Adrenal gland (tissue), 19 donors: ENCODE data around the gene CCDC196. TPM values are rescaled to one million over a fixed set of nuclear protein-coding genes. Genes with fewer than 3 reads are reported as not detected.

Experiments
- DNase-seq, 7 donors: peaks; one replicate each; pipeline ENCODE4 v3.0.0-alpha.2; 2019 to 2020
- H3K27ac ChIP-seq, 5 donors: fragments of 200-600 bp; sonication (generic) in 4 of 5; 1 replicate in 3 of 5; 2 replicates in 2 of 5; pipeline versions ENCODE4 v1.5.1 to v1.8.0; 2016 to 2020; ENCODE audit warnings: mild to moderate bottlenecking in 1 of 5
- H3K27me3 ChIP-seq: fragments of 200-600 bp; 2 replicates; pipeline ENCODE4 v1.8.0; 2021
- H3K36me3 ChIP-seq, 2 donors: fragments of 200-600 bp; replicated peaks in 1 of 2; 1 replicate in 1 of 2; 2 replicates in 1 of 2; pipeline versions ENCODE4 v1.5.1 to v1.8.0; 2018 to 2022
- H3K4me1 ChIP-seq, 2 donors: fragments of 200-600 bp; replicated peaks in 1 of 2; 1 replicate in 1 of 2; 2 replicates in 1 of 2; pipeline versions ENCODE4 v1.5.1 to v1.8.0; 2018 to 2021
- H3K4me3 ChIP-seq, 4 donors: fragments of 200-600 bp; sonication (generic) in 3 of 4; one replicate each; pipeline ENCODE4 v1.5.1; 2016 to 2018
- H3K9me3 ChIP-seq, 3 donors: fragments of 200-600 bp; sonication (generic) in 1 of 3; replicated peaks in 1 of 3; 1 replicate in 2 of 3; 2 replicates in 1 of 3; pipeline versions ENCODE4 v1.5.1 to v1.8.0; 2016 to 2021
- CTCF ChIP-seq, 6 experiments: fragments of 450-650 bp in 4 of 6; fragments of 200-600 bp in 2 of 6; sonication (generic) in 1 of 6; IDR thresholded peaks; 1 replicate in 5 of 6; 2 replicates in 1 of 6; pipeline versions ENCODE4 v1.5.1 to v1.8.0; 2016 to 2021; ENCODE audit warnings: antibody characterized with exemption in 6 of 6, mild to moderate bottlenecking in 2 of 6, moderate library complexity in 1 of 6
- POLR2A ChIP-seq, 2 donors: fragments of 450-650 bp; IDR thresholded peaks; one replicate each; pipeline ENCODE4 v1.6.1; 2017; ENCODE audit warnings: antibody characterized with exemption in 2 of 2, mild to moderate bottlenecking in 2 of 2, moderate library complexity in 1 of 2
- WGBS, 4 donors: extraction: QIAGEN DNeasy Blood & Tissue Kit in 2 of 4; methylation state at CpG; one replicate each; pipeline versions ENCODE4 v1.1.5 to v1.1.7; 2013 to 2017; 5-methylcytosine and 5-hydroxymethylcytosine counted together
- intact Hi-C, 2 donors: fragments of 100-400 bp; cut with DNase I; formaldehyde crosslinking; loops; one replicate each; pipeline versions ENCODE4 v1.14.1 to v1.15.0; 2022 to 2023
- long read RNA-seq, 10 donors: library from polyadenylated mRNA in 3 of 10; unstranded in 2 of 10; stranded (forward) in 1 of 10; transcript quantifications; one replicate each; pipeline ENCODE4 v2.0.0 and lab custom pipeline, GENCODE V29; 2021 to 2026
- polyA plus RNA-seq, 3 donors: library from polyadenylated mRNA; stranded (reverse); fragments of 200-250 nt in 2 of 3; fragments of 350-450 nt in 1 of 3; fragmentation: Illumina TruSeq in 1 of 3; extraction: RNeasy Lipid Tissue Mini Kit (QIAGEN cat#74804) in 1 of 3; gene quantifications; one replicate each; pipeline ENCODE4 v1.2.3, GENCODE V29; 2013 to 2014
- total RNA-seq, 9 donors: library from RNA; depleted of rRNA in 4 of 9; stranded (reverse); fragments of >200 nt in 4 of 9; fragments of 120-200 nt in 1 of 9; fragmentation: NEBNext Ultra II Directional in 1 of 9; extraction: Animal tissue kit (Norgen Biotek cat#: 25700) in 1 of 9; gene quantifications; one replicate each; pipeline versions ENCODE4 v1.1.0 to v1.2.4, GENCODE V29; 2013 to 2023
- donor health status: healthy with polysubstance abuse.
- donor health status: Bipolar disorder and iron deficiency.
- donor health status: DM: yes; HTN: yes; CAD: no.
- donor health status: DM: no; HTN: no; CAD: no.
- donor health status: DM: no; HTN: no; CAD: no.
- donor health status: DM: yes; HTN: yes; CAD: no.

Gene CCDC196
- total RNA-seq = not detected
- polyA plus RNA-seq = not detected
- long read RNA-seq, donor 1 = 0 reads
- long read RNA-seq, donor 2 = 0 reads
- long read RNA-seq, donor 3 = 0 reads
- long read RNA-seq, donor 4 = 0 reads
- long read RNA-seq, donor 5 = 0 reads
- long read RNA-seq, donor 6 = 0 reads
- long read RNA-seq, donor 7 = 0 reads
- long read RNA-seq, donor 8 = 0 reads
- long read RNA-seq, donor 9 = 0 reads
- long read RNA-seq, donor 10 = 0 reads

GRCh38 chr14:66485910-66486421 lies at the start of gene CCDC196:
CCDC196 (plus strand) TSS chr14:66486371; CDS start chr14:66486503, 132 bp downstream.
- no peak for DNase-seq
- Histone ChIP-seq H3K36me3 (no peaks in the 10 kb centered on the region), H3K4me3 (no peak within 1 kb of the TSS), H3K9me3 (no peaks in the 10 kb centered on the region), H3K27me3 (no peaks in the 10 kb centered on the region), H3K4me1 (peaks cover 0 to 13% of the 10 kb centered on the region in 2 donors), H3K27ac (no peak within 1 kb of the TSS)
- 80 to 93% (median 89%) methylated on average over 2 of the region's 2 CpGs for WGBS, 4 donors
- TF ChIP-seq POLR2A (IDR thresholded peaks at IDR 0.05) (no peak), CTCF (IDR thresholded peaks at IDR 0.05) (no peak)
- intact Hi-C loops = no loop called here

- TF ChIP-seq POLR2A (IDR thresholded peaks at IDR 0.05) (no peak), CTCF (IDR thresholded peaks at IDR 0.05) (no peak)
- Histone ChIP-seq H3K4me3 (no peak overlapping the region), H3K9me3 (peaks cover 0 to 8% (median 0%) of the 10 kb centered on the region in 3 donors), H3K4me1 (no peaks in the 10 kb centered on the region), H3K36me3 (no peaks in the 10 kb centered on the region), H3K27me3 (no peaks in the 10 kb centered on the region), H3K27ac (no peak overlapping the region)
- DNase-seq = no peak
- WGBS, 4 donors = 71 to 81% (median 78%) methylated on average over 5 of the region's 5 CpGs
- intact Hi-C loops = no loop called here
Measured at GRCh38 chr14:66440801-66441200, 45.4 kb upstream of the CCDC196 start.

GRCh38 chr14:66442953-66443571 lies 43.1 kb upstream of the CCDC196 start:
- TF ChIP-seq POLR2A (IDR thresholded peaks at IDR 0.05) (no peak), CTCF (IDR thresholded peaks at IDR 0.05) (no peak)
- WGBS, 4 donors = 43 to 62% (median 49%) methylated on average over 4 of the region's 4 CpGs
- no peak overlapping the region for H3K27ac ChIP-seq
- no peaks in the 10 kb centered on the region for H3K4me1 ChIP-seq
- H3K9me3 ChIP-seq = peaks cover 0 to 8% (median 0%) of the 10 kb centered on the region in 3 donors
- intact Hi-C loops = no loop called here
- no peaks in the 10 kb centered on the region for H3K27me3 ChIP-seq
- H3K36me3 ChIP-seq = no peaks in the 10 kb centered on the region
- no peak overlapping the region for H3K4me3 ChIP-seq
- DNase-seq = no peak

GRCh38 chr14:66443785-66444184 lies 42.4 kb upstream of the CCDC196 start:
- intact Hi-C loops = no loop called here
- Histone ChIP-seq H3K36me3 (no peaks in the 10 kb centered on the region), H3K27ac (no peak overlapping the region), H3K4me3 (no peak overlapping the region), H3K9me3 (peaks cover 0 to under 1% (median 0%) of the 10 kb centered on the region in 3 donors), H3K4me1 (no peaks in the 10 kb centered on the region), H3K27me3 (no peaks in the 10 kb centered on the region)
- no peak for DNase-seq
- 59 to 85% (median 73%) methylated on average over 2 of the region's 2 CpGs for WGBS, 4 donors
- TF ChIP-seq CTCF (IDR thresholded peaks at IDR 0.05) (no peak), POLR2A (IDR thresholded peaks at IDR 0.05) (no peak)
